DND-41 (cell line): Measurements from ENCODE around the gene BNC1.

Experiments used
- ATAC-seq: fragments of 200-7000 bp; cut with Tn5 transposase; 3 replicates; pipeline ENCODE4 v1.9.1; 2021; ENCODE audit warnings: low read depth; ENCODE audit not compliant: insufficient read depth
- DNase-seq: peaks from one replicate; pipeline ENCODE4 v3.0.0-alpha.2; 2020
- H2AFZ ChIP-seq: 2 replicates; pipeline ENCODE4 v1.6.0; 2012; ENCODE audit warnings: low read depth, low read length
- H3K27ac ChIP-seq: 2 replicates; pipeline ENCODE4 v1.5.1; 2012; ENCODE audit warnings: low read length, inconsistent platforms
- H3K27me3 ChIP-seq: fragments of 200-600 bp; sonication (generic); 2 replicates; pipeline ENCODE4 v1.6.0; 2012; ENCODE audit warnings: low read length, mild to moderate bottlenecking, inconsistent platforms; ENCODE audit not compliant: insufficient read depth, poor library complexity
- H3K36me3 ChIP-seq: 2 replicates; pipeline ENCODE4 v1.5.1; 2012; ENCODE audit warnings: low read length, inconsistent platforms; ENCODE audit not compliant: insufficient read depth
- H3K4me1 ChIP-seq: 2 replicates; pipeline ENCODE4 v1.5.1; 2012; ENCODE audit warnings: mild to moderate bottlenecking, low read length; ENCODE audit not compliant: insufficient read depth
- H3K4me2 ChIP-seq: 2 replicates; pipeline ENCODE4 v1.6.0; 2012; ENCODE audit warnings: mild to moderate bottlenecking, moderate library complexity, low read length, inconsistent platforms; ENCODE audit not compliant: insufficient read depth
- H3K4me3 ChIP-seq, 2 experiments: fragments of 200-600 bp in 1 of 2; shearing (Covaris generic) in 1 of 2; 2 replicates each; pipeline ENCODE4 v1.5.1; 2012 to 2016; ENCODE audit warnings: inconsistent platforms in 2 of 2, low read length in 2 of 2, mild to moderate bottlenecking in 2 of 2, low read depth in 1 of 2, moderate library complexity in 1 of 2
- H3K79me2 ChIP-seq: 2 replicates; pipeline ENCODE4 v1.6.0; 2012; ENCODE audit warnings: low read length, inconsistent platforms; ENCODE audit not compliant: insufficient read depth
- H3K9ac ChIP-seq: 2 replicates; pipeline ENCODE4 v1.6.0; 2012; ENCODE audit warnings: low read depth, mild to moderate bottlenecking, inconsistent platforms, low read length, moderate library complexity
- H3K9me3 ChIP-seq: 2 replicates; pipeline ENCODE4 v1.5.1; 2012; ENCODE audit warnings: low read length, moderate library complexity, mild to moderate bottlenecking, inconsistent platforms; ENCODE audit not compliant: insufficient read depth, severe bottlenecking
- H4K20me1 ChIP-seq: 2 replicates; pipeline ENCODE4 v1.6.0; 2012; ENCODE audit warnings: low read length; ENCODE audit not compliant: insufficient read depth
- EZH2 ChIP-seq: IDR thresholded peaks from 3 replicates; pipeline ENCODE4 v1.6.1; 2012; ENCODE audit warnings: borderline replicate concordance, low read depth, mild to moderate bottlenecking, moderate library complexity, low read length, inconsistent platforms; ENCODE audit not compliant: severe bottlenecking
- TF ChIP-seq, protein P1 (sequence below): IDR thresholded peaks from 2 replicates; pipeline ENCODE4 v1.5.1; 2012; ENCODE audit warnings: borderline replicate concordance, low read length, moderate library complexity, mild to moderate bottlenecking; ENCODE audit not compliant: poor library complexity, severe bottlenecking; ENCODE audit errors: extremely low read depth

Gene BNC1

DNA sequence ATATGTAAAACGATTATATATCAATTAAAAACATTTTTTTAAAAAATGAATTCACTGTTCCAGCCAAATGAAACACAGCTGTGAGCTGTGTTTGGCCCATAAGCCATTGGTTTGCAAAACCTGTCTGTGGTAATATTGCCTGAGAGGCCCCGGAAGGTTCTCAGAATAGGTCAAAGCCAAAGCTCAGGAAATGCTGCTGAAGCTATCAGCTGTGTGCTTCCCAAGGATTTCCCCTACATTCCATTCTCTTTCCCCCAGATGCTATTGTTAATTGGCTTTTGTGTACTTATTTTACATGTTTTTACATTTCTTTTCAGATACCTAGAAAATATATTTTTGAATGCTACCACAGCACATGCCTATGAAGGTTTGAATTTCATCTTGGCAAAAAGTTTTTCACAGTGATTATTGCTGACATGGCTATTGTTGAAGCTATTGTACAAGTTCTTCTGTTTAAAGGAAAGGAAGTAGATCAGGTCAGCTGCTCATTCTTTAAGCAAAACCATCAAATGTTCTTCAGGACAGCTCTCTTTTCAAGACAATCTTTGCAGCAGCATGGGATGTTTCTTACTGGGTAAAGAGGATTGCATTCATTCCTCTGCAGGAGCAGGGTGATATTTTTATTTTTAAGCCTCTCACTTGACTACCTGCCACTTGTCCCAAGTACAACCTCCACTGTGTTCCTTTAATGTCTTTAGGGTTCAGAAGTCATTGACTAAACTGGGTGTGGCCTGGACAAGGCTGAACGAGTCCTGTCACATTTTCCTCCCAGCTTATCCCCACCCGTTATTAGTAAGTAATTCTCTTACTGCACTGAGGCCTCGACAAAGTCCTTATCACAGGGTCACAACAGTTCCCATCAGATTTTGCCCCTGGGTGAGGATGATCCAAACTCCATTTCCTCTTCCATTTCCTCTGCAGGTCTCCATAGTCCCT, 26.3 kb upstream of the BNC1 start:
- Histone ChIP-seq H3K4me1 (no peaks in the 10 kb centered on the region), H3K79me2 (no peaks in the 10 kb centered on the region), H3K9ac (no peak overlapping the region), H3K27ac (no peak overlapping the region), H3K4me3 (no peak overlapping the region), H3K4me2 (no peak overlapping the region), H3K27me3 (no peaks in the 10 kb centered on the region), H3K9me3 (no peaks in the 10 kb centered on the region), H4K20me1 (no peaks in the 10 kb centered on the region), H2AFZ (no peak overlapping the region), H3K36me3 (no peaks in the 10 kb centered on the region)
- ATAC-seq (no peak), DNase-seq (no peak)
- TF ChIP-seq EZH2: no peak
- TF ChIP-seq, protein P1, sequence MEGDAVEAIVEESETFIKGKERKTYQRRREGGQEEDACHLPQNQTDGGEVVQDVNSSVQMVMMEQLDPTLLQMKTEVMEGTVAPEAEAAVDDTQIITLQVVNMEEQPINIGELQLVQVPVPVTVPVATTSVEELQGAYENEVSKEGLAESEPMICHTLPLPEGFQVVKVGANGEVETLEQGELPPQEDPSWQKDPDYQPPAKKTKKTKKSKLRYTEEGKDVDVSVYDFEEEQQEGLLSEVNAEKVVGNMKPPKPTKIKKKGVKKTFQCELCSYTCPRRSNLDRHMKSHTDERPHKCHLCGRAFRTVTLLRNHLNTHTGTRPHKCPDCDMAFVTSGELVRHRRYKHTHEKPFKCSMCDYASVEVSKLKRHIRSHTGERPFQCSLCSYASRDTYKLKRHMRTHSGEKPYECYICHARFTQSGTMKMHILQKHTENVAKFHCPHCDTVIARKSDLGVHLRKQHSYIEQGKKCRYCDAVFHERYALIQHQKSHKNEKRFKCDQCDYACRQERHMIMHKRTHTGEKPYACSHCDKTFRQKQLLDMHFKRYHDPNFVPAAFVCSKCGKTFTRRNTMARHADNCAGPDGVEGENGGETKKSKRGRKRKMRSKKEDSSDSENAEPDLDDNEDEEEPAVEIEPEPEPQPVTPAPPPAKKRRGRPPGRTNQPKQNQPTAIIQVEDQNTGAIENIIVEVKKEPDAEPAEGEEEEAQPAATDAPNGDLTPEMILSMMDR: no peak

- H2AFZ ChIP-seq: no peak overlapping the region
- H3K27ac ChIP-seq: no peak overlapping the region
- no peak overlapping the region for H3K9ac ChIP-seq
Observed at GRCh38 chr15:83308671-83309070, 24.2 kb upstream of the BNC1 start.

DNA sequence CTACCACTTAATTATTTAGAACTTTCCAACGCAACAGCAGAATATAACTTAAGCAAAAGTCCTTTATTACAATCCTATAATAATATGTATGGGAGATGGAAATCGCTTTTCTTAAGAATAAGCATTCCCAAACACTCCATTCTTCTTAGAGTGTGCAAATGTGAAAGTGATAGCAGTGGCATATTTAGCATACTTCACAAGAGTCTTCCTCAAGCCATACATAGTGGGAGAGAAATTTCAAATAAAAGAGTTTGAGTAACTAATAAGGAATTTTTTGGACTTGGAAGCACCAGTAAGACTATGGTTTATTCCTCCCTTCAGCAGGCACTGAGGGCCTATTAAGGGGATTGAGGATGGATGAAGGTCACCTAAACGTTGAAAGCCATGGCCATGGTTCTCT, 22.1 kb upstream of the BNC1 start:
- no peak for TF ChIP-seq EZH2
- TF ChIP-seq, protein P1: no peak
- Histone ChIP-seq H3K27me3 (no peaks in the 10 kb centered on the region), H3K9ac (no peak overlapping the region), H3K4me3 (no peak overlapping the region), H3K4me2 (no peak overlapping the region), H3K79me2 (no peaks in the 10 kb centered on the region), H3K36me3 (no peaks in the 10 kb centered on the region), H2AFZ (no peak overlapping the region), H3K9me3 (no peaks in the 10 kb centered on the region), H3K4me1 (no peaks in the 10 kb centered on the region), H4K20me1 (no peaks in the 10 kb centered on the region), H3K27ac (no peak overlapping the region)
- ATAC-seq (no peak), DNase-seq (no peak)

More at GRCh38 chr15:83308671-83309070, 24.2 kb upstream of the BNC1 start:
- no peak for ATAC-seq
- DNase-seq: no peak
- no peaks in the 10 kb centered on the region for H3K4me1 ChIP-seq
- no peaks in the 10 kb centered on the region for H3K79me2 ChIP-seq
- H3K9me3 ChIP-seq: no peaks in the 10 kb centered on the region
- no peak overlapping the region for H3K4me2 ChIP-seq
- no peaks in the 10 kb centered on the region for H3K27me3 ChIP-seq
- no peaks in the 10 kb centered on the region for H3K36me3 ChIP-seq
- no peak overlapping the region for H3K4me3 ChIP-seq
- TF ChIP-seq, protein P1: no peak
- TF ChIP-seq EZH2: no peak
- no peaks in the 10 kb centered on the region for H4K20me1 ChIP-seq
